GM18505 (cell line): ENCODE measurements around the gene WDR72.

Source experiments
- ATAC-seq: cut with Tn5 transposase; IDR thresholded peaks from one replicate; pipeline ENCODE4 v1.9.1; 2021; ENCODE audit not compliant: unreplicated experiment
- POLR2A ChIP-seq: IDR thresholded peaks from 4 replicates; pipeline ENCODE4 v1.6.1; 2011; ENCODE audit warnings: borderline replicate concordance; ENCODE audit not compliant: insufficient read depth, insufficient read length; ENCODE audit errors: extremely low read depth

Gene WDR72

DNA sequence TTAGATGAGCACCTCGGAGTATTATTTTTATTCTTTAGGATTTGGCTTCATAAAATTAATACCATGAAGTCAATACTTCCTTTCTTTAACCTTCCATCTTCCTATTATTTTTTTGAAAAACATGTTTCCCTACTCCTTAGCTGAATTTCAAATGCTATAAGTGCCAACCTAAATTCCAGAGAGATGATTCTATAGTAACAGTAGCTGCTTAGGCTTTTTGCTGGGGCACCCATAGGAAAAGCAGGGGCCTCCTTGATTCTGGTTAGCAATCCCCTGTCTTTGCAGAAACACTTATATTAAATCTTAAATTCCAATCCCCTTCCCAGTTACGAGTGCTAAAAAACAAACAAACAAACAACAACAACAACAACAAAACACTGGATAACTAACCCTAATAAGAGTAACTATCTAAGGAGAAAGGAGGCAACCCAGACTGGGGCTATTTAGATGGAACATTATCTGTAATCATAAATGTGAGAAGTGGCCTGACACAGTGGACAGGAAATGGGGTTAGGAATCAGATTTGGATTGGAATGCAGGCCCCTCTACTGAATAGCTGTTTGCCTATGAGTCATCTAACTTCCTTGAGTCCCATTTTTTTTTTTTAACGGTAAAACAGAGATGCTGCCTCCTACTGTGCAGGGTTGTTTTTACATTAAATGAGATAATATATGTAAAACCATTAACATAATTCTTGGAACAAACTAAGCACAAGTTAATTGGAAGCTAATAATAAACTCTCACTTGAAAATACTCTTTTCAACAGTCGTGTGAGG, 148.1 kb downstream of the WDR72 start:
- no peak for ATAC-seq
- no peak for TF ChIP-seq POLR2A

DNA sequence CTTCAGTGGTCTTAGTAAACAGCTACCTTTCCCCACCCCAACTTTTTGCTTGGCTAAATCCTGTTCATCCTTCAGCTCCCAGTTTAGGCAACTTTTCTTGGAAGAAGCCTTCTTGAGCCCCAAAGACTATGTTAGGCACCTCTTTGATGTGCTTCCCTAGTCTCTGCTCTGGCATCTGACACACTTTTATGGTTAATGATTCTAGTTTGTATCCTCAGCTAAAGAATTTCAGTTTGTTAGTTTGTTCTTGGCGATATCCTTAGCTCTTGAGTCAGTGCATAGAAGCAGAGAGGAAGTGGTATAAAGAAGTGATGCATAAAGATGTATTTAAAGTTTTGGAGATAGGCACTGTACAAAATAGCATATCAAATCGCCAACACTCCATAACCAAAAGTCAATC, 168.4 kb downstream of the WDR72 start:
- no peak for TF ChIP-seq POLR2A

DNA sequence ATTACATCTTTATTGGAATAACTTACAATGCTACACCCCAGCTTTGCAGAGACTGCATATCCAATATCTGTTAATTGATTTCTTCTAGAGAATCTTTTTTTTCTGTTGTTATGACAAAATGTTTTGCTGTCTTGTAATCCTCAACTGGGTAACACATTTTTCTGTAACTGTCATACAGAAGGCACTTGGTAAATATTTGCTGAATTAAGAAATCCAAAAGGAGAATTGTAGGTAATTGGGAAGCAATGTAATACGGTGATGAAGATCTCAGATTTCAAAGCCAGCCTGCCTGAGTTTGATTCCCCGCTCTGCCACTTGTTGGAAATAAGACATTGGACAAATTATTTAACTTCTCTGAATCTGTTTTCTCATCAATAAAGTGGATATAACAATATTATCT, 169.1 kb downstream of the WDR72 start:
- no peak for TF ChIP-seq POLR2A

More for the DNA sequence above, 168.4 kb downstream of the WDR72 start:
- ATAC-seq, result no peak

DNA sequence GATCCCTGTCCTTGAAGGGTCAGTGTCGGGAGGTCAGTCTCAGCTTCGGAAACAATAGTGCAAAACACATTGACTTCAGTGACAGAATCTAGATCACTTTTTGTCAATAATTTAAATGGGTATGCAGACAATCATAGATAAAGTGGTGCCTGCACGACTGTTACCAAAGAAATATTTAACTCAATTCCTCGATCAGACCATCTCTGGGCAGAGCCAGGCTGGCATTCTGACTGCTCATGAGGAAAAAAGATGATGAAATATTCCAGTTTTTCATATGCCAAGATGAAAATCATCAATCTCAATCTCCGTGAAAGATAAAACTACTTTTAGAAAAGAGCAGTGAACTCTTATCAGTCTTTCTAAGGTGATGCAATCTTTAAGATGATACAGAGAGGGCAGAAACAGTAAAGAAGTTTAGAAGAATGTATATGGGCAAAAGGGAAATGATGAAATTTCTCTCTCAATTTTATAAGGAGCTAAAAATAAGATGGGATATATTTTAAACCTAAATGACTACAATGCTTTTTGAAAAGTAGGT, 169.9 kb downstream of the WDR72 start:
- no peak for TF ChIP-seq POLR2A
- ATAC-seq, result no peak

More for the DNA sequence above, 169.1 kb downstream of the WDR72 start:
- no peak for ATAC-seq

DNA sequence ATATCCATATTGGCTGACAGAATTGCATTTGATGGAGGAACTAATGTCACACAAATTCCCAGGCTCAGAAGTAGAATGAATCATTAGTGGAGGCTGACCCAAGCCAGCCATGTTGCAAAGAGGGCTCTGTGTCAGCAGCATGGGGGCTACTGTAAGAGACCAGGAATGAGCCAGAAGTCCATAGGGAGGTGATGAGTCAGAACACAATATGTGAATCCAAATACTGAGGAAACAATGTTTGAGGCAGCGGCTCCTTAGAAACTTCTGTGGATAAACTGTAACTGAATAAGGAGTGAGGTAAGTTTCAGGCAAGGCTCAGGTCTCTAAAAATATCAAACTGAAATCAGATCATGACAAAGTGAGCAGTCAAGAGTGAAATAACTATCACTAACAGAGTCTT, 170.7 kb downstream of the WDR72 start:
- ATAC-seq, result no peak
- TF ChIP-seq POLR2A, result no peak

DNA sequence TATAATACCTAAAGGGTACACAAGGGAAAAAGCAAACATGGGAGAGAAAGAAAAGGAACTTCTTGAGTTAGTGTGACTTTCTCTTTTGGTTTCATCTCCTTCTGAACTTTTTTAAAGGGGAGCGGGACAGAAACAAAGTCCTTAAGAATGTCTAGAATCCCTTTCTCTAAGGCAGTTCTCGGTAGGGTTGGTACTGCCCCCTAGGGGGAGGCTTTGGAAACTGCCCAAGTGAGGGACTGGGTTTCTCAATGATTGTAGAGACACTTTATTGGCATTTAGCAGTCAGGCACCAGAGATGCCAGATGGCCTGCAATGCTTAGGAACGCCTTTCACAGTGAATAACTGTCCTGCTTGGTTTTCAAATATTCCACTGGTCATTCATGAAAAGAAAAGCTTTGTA, 172.7 kb downstream of the WDR72 start:
- TF ChIP-seq POLR2A, result no peak
- peak; percentile 76 for ATAC-seq

DNA sequence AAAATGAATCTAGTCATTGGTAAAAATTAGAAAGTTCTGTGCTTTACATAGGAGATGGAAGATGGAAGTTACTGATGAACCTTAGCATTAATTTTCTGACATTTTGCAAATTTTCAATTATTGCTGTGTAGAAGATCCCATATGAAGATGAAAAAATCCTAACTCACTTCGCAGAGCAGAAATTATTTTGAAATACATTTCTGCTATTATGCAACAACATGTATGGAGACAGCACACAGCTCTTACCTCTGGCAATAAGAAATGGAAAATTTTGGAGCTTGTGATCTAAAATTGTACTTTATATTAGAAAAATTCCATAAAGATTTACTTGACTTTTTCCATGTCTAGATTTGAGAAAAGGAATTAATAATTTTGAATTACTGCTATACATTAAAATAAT, 177.9 kb downstream of the WDR72 start:
- TF ChIP-seq POLR2A, result no peak
- ATAC-seq, result no peak

DNA sequence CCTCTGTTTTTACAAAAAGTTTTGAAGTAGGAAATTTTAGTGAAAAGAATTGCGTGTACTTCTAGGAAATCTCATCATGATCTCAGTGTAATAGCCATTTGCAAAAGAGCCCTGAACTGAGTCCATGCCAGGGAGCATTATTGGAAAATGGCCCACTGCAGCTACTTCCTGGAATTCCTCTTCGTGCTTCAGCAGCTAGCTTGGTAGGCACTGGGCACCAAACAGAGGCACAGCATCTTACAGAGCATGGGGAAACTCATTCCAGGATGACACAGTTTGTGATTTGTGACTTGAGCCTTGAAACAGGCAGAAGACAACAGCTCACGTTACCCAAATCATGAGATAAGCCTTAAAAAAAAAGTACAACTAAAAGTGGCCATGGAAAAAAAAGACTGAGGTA, 179.1 kb downstream of the WDR72 start:
- ATAC-seq, result no peak
- no peak for TF ChIP-seq POLR2A

DNA sequence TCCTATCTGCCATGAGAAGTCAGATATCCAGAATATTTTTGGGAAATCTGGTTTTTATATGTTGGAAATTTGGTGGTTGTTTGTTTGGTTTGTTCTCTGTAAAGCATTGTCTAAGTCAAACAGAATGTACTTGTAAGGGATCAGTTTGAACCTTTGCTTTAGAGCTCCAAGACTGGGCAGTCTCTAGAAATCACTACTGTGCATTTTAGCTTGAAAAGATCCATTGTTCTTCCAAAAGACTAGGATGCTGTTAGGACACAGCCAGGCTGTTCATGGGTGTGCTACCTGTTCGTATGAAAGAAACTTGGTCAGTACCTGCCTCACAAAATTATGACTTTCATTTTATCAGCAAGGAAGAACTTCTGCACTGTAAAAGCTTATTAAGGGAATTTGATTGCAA, 182.6 kb downstream of the WDR72 start:
- ATAC-seq, result no peak
- TF ChIP-seq POLR2A, result no peak

DNA sequence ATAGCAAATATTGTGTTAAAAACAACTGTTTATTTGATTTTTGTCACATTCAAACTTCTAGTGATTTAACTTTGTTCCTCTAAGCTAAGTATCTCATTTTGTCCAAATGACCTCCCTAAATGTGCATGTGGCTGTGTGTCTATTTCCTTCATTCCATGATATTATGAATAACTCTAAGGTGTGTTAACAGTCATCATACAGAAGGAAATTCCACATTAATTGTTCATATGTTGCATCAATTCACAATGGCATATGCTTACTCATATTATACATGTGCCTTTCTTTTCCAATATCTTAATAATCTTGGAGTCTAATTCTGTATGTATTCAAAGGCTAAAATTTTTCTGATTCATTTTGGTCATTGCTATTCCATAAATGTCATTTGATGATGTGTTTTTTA, 186.4 kb downstream of the WDR72 start:
- no peak for ATAC-seq
- no peak for TF ChIP-seq POLR2A

DNA sequence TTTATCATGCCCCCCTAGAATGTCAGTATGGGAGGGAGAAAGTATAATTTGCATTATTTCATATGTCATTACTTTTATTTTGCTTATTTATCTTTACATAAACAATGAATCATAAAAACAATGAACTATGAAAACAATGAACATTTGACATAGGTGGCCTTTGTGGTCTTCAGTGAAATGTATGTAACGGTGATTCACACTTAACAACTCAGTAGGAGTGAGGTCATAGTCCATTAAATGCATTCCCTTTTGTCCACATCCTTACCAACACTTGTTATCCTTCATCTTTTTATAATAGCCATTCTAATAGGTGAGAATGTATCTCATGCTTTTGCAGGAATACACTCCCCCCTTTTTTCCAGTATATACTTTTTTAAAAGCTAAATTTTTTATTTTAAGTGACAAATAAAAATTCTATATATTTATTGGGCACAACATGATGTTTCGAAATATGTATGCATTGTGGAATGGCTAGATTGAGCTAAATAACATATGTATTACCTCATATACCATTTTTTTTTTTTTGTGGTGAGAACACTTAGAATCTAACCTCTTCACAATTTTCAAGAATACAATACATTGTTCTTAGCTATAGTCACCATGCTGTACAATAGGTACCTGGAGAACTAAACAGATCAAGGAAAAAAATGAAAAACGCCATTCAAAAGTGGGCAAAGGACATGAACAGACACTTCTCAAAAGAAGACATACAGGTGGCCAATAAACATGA, 189.5 kb downstream of the WDR72 start:
- no peak for TF ChIP-seq POLR2A
- ATAC-seq, result no peak

DNA sequence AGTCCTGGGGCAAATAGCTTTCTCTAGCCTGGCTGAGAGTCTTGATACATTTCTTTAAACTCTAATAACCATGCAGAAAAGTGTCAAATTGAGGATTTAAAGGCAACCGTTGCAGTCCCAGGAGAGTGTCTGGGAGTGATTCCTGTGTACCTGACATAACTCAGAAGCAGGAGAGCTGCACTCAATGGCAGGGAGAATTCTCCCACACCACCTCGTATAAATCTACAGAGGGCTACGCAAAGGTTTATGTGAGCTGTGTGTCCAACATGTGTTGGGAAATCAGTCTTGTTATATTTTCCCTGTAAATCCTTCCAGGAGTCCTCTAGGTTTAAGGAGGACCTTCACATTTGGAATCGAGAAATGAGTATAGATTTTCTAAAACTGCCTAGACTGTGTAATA, 192.6 kb downstream of the WDR72 start:
- TF ChIP-seq POLR2A, result no peak
- ATAC-seq, result no peak

DNA sequence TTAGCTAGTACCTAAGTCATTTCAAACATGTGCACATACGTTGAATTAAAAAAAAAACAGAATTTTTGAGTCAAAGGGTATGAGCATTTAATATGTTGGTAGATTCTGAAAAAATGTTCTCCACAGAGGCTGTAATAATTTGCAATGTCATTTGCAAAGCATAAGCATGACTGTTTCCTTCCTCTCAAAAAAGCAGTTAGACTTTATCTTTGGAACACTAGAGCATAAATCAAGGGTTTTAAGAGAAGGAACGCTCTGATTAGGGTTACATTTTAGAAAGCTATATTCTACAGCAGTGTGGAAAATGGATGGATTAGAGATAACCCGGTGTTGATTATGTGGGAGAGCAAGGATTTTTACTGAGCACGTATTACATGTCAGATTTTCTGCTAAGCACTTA, 193.7 kb downstream of the WDR72 start:
- no peak for ATAC-seq
- TF ChIP-seq POLR2A, result no peak

DNA sequence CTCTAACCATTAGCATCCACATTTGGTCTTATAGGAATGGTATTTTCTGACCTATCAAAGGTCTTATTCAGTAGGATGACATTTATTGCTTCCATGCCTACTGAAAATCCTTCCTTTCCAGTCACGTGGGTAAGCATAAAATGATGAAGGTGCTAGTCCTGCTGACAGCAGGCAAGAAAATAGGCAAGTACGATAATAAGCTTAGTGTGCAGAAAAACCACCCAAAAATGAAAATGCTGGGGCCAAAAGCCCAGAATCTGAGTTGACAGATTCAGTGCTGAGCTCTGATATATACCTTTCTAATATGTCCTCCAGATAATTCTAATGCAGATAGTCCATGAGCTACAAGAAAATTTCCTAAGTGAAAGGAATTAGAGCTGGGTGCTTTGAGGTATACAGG, 194.8 kb downstream of the WDR72 start:
- no peak for ATAC-seq
- TF ChIP-seq POLR2A, result no peak
